Measurements from ENCODE around the gene UNC79.

GRCh38 chr14:93396456-93396855 is 34.3 kb upstream of the UNC79 start:
- TF ChIP-seq, protein P1, sequence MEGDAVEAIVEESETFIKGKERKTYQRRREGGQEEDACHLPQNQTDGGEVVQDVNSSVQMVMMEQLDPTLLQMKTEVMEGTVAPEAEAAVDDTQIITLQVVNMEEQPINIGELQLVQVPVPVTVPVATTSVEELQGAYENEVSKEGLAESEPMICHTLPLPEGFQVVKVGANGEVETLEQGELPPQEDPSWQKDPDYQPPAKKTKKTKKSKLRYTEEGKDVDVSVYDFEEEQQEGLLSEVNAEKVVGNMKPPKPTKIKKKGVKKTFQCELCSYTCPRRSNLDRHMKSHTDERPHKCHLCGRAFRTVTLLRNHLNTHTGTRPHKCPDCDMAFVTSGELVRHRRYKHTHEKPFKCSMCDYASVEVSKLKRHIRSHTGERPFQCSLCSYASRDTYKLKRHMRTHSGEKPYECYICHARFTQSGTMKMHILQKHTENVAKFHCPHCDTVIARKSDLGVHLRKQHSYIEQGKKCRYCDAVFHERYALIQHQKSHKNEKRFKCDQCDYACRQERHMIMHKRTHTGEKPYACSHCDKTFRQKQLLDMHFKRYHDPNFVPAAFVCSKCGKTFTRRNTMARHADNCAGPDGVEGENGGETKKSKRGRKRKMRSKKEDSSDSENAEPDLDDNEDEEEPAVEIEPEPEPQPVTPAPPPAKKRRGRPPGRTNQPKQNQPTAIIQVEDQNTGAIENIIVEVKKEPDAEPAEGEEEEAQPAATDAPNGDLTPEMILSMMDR (IDR thresholded peaks at IDR 0.05) = no peak
- TF ChIP-seq POLR2AphosphoS5 (IDR thresholded peaks at IDR 0.05; ENCODE audit: low read depth, low read length) (no peak), SIN3A (IDR thresholded peaks at IDR 0.05; ENCODE audit: borderline replicate concordance, insufficient read depth, low read depth, low read length) (no peak)
